Heart left ventricle (tissue), 16 donors: ENCODE measurements around the gene SH2D2A. TPM values are rescaled to one million over a fixed set of nuclear protein-coding genes. Genes with fewer than 3 reads are reported as not detected.

ENCODE experiments used
- ATAC-seq, 4 donors: fragments of 200-7000 bp; cut with Tn5 transposase; one replicate each; pipeline ENCODE4 v1.9.1; 2020 to 2022; ENCODE audit warnings: moderate library complexity in 4 of 4, mild to moderate bottlenecking in 3 of 4, moderate number of reproducible peaks in 1 of 4
- DNase-seq, 5 donors: peaks; one replicate each; pipeline ENCODE4 v3.0.0-alpha.2; 2020
- H3K27ac ChIP-seq, 12 donors: fragments of 200-600 bp; sonication (generic) in 4 of 12; one replicate each; pipeline versions ENCODE4 v1.5.0 to v1.8.0; 2016 to 2022; ENCODE audit warnings: mild to moderate bottlenecking in 2 of 12
- H3K27me3 ChIP-seq, 9 donors: fragments of 200-600 bp; sonication (generic) in 2 of 9; one replicate each; pipeline versions ENCODE4 v1.5.1 to v1.8.0; 2016 to 2022; ENCODE audit warnings: mild to moderate bottlenecking in 3 of 9
- H3K36me3 ChIP-seq, 9 donors: fragments of 200-600 bp; sonication (generic) in 2 of 9; one replicate each; pipeline versions ENCODE4 v1.5.0 to v1.8.0; 2018 to 2022; ENCODE audit warnings: mild to moderate bottlenecking in 2 of 9
- H3K4me1 ChIP-seq, 12 donors: fragments of 200-600 bp; sonication (generic) in 4 of 12; one replicate each; pipeline versions ENCODE4 v1.5.0 to v1.8.0; 2016 to 2022; ENCODE audit warnings: mild to moderate bottlenecking in 3 of 12
- H3K4me3 ChIP-seq, 12 donors: fragments of 200-600 bp; sonication (generic) in 4 of 12; one replicate each; pipeline versions ENCODE4 v1.5.0 to v1.8.0; 2017 to 2022; ENCODE audit warnings: mild to moderate bottlenecking in 9 of 12, moderate library complexity in 4 of 12
- H3K9me3 ChIP-seq, 12 donors: fragments of 200-600 bp; sonication (generic) in 4 of 12; one replicate each; pipeline versions ENCODE4 v1.5.0 to v1.8.0; 2016 to 2022; ENCODE audit warnings: mild to moderate bottlenecking in 1 of 12
- POLR2A ChIP-seq, 2 donors: fragments of 450-650 bp; IDR thresholded peaks; one replicate each; pipeline ENCODE4 v1.6.1; 2017; ENCODE audit warnings: antibody characterized with exemption in 2 of 2, mild to moderate bottlenecking in 2 of 2, moderate library complexity in 2 of 2
- WGBS, 4 donors: extraction: QIAGEN DNeasy Blood & Tissue Kit in 2 of 4; methylation state at CpG; one replicate each; pipeline versions ENCODE4 v1.1.5 to v1.1.7; 2013 to 2018; 5-methylcytosine and 5-hydroxymethylcytosine counted together
- intact Hi-C, 10 donors: fragments of 100-400 bp; cut with DNase I; formaldehyde crosslinking; loops; one replicate each; pipeline versions ENCODE4 v1.11.1 to v1.14.2; 2022
- polyA plus RNA-seq, 2 donors: library from polyadenylated mRNA; stranded (reverse); fragments of 200-250 nt; gene quantifications; one replicate each; pipeline ENCODE4 v1.2.3, GENCODE V29; 2013
- total RNA-seq, 9 donors: library from RNA; depleted of rRNA in 2 of 9; stranded (reverse); fragments of >200 nt in 2 of 9; fragmentation: NEBNext Ultra II Directional in 3 of 9; extraction: Animal tissue kit (Norgen Biotek cat#: 25700) in 3 of 9; gene quantifications; one replicate each; pipeline versions ENCODE4 v1.1.0 to v1.2.4, GENCODE V29; 2016 to 2023
- TF ChIP-seq, protein P1 (sequence below), 12 donors: fragments of 200-600 bp; sonication (generic) in 4 of 12; IDR thresholded peaks; one replicate each; pipeline versions ENCODE4 v1.5.0 to v1.8.0; 2018 to 2022; ENCODE audit warnings: antibody characterized with exemption in 12 of 12, mild to moderate bottlenecking in 5 of 12
- donor health status: ischemic (EF 13 %, LVEDD 7.1; RV severe dilation, severe dysfunction).
- donor health status: healthy with polysubstance abuse.
- donor health status: DM: no; HTN: yes; CAD: no.
- donor health status: DM: no; HTN: no; CAD: no.
- donor health status: ischemic (EF 25% LVEDD 6.9; RV normal size, moderate dysfunction).
- donor health status: ischemic (EF 25% LVEDD 5.7; RV mildly dilated, moderate dysfunction).
- donor health status: healthy.
- donor health status: DM: yes; HTN: yes; CAD: no.
- donor health status: ischemic (EF 35%, LVEDD 5.7; RV mildly dilated, moderate dysfunction).
- donor health status: nonischemic (EF 11% LVEDD 7.7; RV severe dilation, severe dysfunction).
- donor health status: DM: yes; HTN: yes; CAD: no.
- donor health status: PGD.
- donor health status: ischemic (EF 29% LVEDD 5.4; RV normal size, mild dysfunction).
- donor health status: nonischemic (EF 23%, LVEDD 6.1; RV moderate dilation, normal function).

The SH2D2A gene
- total and polyA plus RNA-seq, 11 donors = 0.52 to 8.2 (median 1.1) TPM

- Histone ChIP-seq H3K27ac (no peak overlapping the region), H3K9me3 (no peaks in the 10 kb centered on the region), H3K4me1 (peaks cover 6 to 46% (median 27%) of the 10 kb centered on the region in 12 donors), H3K4me3 (no peak overlapping the region), H3K36me3 (peaks cover 0 to 9% (median 0%) of the 10 kb centered on the region in 9 donors), H3K27me3 (peaks cover 0 to 8% (median 0%) of the 10 kb centered on the region in 9 donors)
- peak in 1 of 5 donors; percentile 19 for DNase-seq
- 93 to 97% (median 96%) methylated on average over 10 of the region's 10 CpGs for WGBS, 4 donors
- TF ChIP-seq, protein P1, sequence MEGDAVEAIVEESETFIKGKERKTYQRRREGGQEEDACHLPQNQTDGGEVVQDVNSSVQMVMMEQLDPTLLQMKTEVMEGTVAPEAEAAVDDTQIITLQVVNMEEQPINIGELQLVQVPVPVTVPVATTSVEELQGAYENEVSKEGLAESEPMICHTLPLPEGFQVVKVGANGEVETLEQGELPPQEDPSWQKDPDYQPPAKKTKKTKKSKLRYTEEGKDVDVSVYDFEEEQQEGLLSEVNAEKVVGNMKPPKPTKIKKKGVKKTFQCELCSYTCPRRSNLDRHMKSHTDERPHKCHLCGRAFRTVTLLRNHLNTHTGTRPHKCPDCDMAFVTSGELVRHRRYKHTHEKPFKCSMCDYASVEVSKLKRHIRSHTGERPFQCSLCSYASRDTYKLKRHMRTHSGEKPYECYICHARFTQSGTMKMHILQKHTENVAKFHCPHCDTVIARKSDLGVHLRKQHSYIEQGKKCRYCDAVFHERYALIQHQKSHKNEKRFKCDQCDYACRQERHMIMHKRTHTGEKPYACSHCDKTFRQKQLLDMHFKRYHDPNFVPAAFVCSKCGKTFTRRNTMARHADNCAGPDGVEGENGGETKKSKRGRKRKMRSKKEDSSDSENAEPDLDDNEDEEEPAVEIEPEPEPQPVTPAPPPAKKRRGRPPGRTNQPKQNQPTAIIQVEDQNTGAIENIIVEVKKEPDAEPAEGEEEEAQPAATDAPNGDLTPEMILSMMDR (IDR thresholded peaks at IDR 0.05) = no peak
- TF ChIP-seq POLR2A (IDR thresholded peaks at IDR 0.05) = no peak
- intact Hi-C loops = loop anchor here in 1 of 10 donors (10.0 kb wide), 1 partner anchor 116 kb away; the partner anchor contains the start of gene LRRC71
- no peak for ATAC-seq
Observed at GRCh38 chr1:156809281-156809680, 7.4 kb downstream of the SH2D2A start.

GRCh38 chr1:156808186-156809030 lies 8.2 kb downstream of the SH2D2A start:
- 92 to 95% (median 93%) methylated on average over 16 of the region's 16 CpGs for WGBS, 4 donors
- intact Hi-C loops = loop anchor here in 1 of 10 donors (10.0 kb wide), 1 partner anchor 116 kb away; the partner anchor contains the start of gene LRRC71
- H3K36me3 ChIP-seq = peaks cover 0 to 9% (median 0%) of the 10 kb centered on the region in 9 donors

GRCh38 chr1:156807627-156808026 lies 9.0 kb downstream of the SH2D2A start:
- intact Hi-C loops = loop anchor here in 1 of 10 donors (10.0 kb wide), 1 partner anchor 117 kb away; the partner anchor contains the start of gene LRRC71
- TF ChIP-seq POLR2A (IDR thresholded peaks at IDR 0.05) = no peak
- TF ChIP-seq, protein P1 (IDR thresholded peaks at IDR 0.05) = no peak
- DNase-seq (no peak), ATAC-seq (no peak)
- peaks cover 0 to 7% (median 0%) of the 10 kb centered on the region in 9 donors for H3K27me3 ChIP-seq
- H3K4me3 ChIP-seq = no peak overlapping the region
- H3K9me3 ChIP-seq = no peaks in the 10 kb centered on the region
- 89 to 98% (median 96%) methylated on average over 2 of the region's 2 CpGs for WGBS, 4 donors
- H3K36me3 ChIP-seq = peaks cover 0 to 6% (median 0%) of the 10 kb centered on the region in 9 donors
- H3K27ac ChIP-seq = no peak overlapping the region
- H3K4me1 ChIP-seq = peaks cover 0 to 37% (median 18%) of the 10 kb centered on the region in 12 donors

More at GRCh38 chr1:156808186-156809030, 8.2 kb downstream of the SH2D2A start:
- Histone ChIP-seq H3K4me1 (peaks cover under 1 to 42% (median 19%) of the 10 kb centered on the region in 12 donors), H3K27me3 (peaks cover 0 to 8% (median 0%) of the 10 kb centered on the region in 9 donors), H3K4me3 (no peak overlapping the region), H3K27ac (no peak overlapping the region), H3K9me3 (no peaks in the 10 kb centered on the region)
- TF ChIP-seq, protein P1 (IDR thresholded peaks at IDR 0.05) = no peak
- no peak for TF ChIP-seq POLR2A (IDR thresholded peaks at IDR 0.05)
- DNase-seq (peak in 1 of 5 donors; percentile 19), ATAC-seq (no peak)
